Stomach (tissue), 4 donors: ENCODE data around the gene NCOA1.

Experiments
- POLR2A ChIP-seq, 4 donors: fragments of 450-650 bp; IDR thresholded peaks; one replicate each; pipeline ENCODE4 v1.6.1; 2016; ENCODE audit warnings: antibody characterized with exemption in 4 of 4, control low read depth in 2 of 4, mild to moderate bottlenecking in 1 of 4, moderate library complexity in 1 of 4
- TF ChIP-seq, protein P1 (sequence below), 7 experiments: fragments of 450-650 bp in 4 of 7; fragments of 200-600 bp in 3 of 7; sonication (generic) in 3 of 7; IDR thresholded peaks; one replicate each; pipeline ENCODE4 v1.5.1; 2016 to 2019; ENCODE audit warnings: antibody characterized with exemption in 7 of 7, control low read depth in 2 of 7, mild to moderate bottlenecking in 1 of 7

DNA sequence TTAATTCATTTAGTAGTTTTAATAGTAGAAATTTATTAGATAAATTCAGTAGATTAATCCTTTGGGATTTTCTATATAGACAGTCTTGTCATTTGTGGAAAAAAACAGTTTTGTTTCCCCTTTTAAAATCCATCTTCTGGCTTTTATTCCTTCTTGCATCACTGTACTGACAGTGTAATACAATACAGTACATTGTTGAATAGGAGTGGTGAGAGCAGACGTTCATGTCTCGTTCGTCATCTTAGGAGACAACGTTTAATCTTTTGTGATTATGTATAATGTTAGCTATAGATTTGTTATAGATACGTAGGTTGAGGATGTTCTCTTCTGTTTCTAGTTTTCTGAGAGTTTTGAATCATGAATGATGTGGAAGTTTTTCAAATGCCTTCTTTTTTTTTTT lies 61.8 kb downstream of the NCOA1 start:
- TF ChIP-seq, protein P1, sequence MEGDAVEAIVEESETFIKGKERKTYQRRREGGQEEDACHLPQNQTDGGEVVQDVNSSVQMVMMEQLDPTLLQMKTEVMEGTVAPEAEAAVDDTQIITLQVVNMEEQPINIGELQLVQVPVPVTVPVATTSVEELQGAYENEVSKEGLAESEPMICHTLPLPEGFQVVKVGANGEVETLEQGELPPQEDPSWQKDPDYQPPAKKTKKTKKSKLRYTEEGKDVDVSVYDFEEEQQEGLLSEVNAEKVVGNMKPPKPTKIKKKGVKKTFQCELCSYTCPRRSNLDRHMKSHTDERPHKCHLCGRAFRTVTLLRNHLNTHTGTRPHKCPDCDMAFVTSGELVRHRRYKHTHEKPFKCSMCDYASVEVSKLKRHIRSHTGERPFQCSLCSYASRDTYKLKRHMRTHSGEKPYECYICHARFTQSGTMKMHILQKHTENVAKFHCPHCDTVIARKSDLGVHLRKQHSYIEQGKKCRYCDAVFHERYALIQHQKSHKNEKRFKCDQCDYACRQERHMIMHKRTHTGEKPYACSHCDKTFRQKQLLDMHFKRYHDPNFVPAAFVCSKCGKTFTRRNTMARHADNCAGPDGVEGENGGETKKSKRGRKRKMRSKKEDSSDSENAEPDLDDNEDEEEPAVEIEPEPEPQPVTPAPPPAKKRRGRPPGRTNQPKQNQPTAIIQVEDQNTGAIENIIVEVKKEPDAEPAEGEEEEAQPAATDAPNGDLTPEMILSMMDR (IDR thresholded peaks at IDR 0.05): no peak
- no peak for TF ChIP-seq POLR2A (IDR thresholded peaks at IDR 0.05)
